ENCODE results near the gene FAM163A. TPM values are rescaled to one million over a fixed set of nuclear protein-coding genes. Genes with fewer than 3 reads are reported as not detected.

FAM163A gene
- total and polyA plus RNA-seq, 7 experiments from 2014 or later: 0.06 to 0.17 (median 0.14) TPM; not detected in 4

DNA sequence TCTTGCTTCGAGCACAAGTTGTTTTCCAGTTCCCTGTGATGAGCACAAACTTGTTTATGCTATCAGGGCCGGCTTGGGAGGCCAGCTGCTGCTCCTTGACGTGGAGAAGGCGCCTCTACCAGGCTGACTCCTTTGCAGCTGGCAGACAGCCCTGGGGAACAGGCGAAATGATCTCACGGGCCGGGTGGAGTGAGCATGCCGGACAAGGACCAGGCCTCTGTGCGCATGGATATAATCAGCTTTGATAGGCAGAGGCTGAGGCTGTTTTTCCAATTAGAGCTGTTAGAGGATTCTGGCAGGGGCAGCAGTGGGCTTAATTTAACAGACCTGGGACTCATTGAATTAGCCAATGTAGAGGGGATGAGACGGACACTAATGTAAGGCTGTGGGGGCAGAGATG is 38.9 kb downstream of the FAM163A start:
- no peaks in the 10 kb centered on the region for H3K36me3 Mint-ChIP-seq
- H3K27me3 Mint-ChIP-seq: peaks cover 0 to 11% (median 0%) of the 10 kb centered on the region in 5 donors
- Histone ChIP-seq H3K27me3 (ENCODE audit: control insufficient read depth in 2 of 2, insufficient read depth in 2 of 2, low read length in 2 of 2) (no peaks in the 10 kb centered on the region), H3K36me3 (ENCODE audit: control insufficient read depth in 2 of 3, insufficient read depth in 3 of 3, low read length in 3 of 3) (no peaks in the 10 kb centered on the region), H3K4me1 (ENCODE audit: control insufficient read depth in 2 of 2, insufficient read depth in 2 of 2, low read length in 2 of 2) (no peaks in the 10 kb centered on the region), H3K9me3 (ENCODE audit: control insufficient read depth in 2 of 3, low read length in 3 of 3) (no peaks in the 10 kb centered on the region), H3K27ac (ENCODE audit: low read depth, low read length) (no peak overlapping the region), H3K4me3 (ENCODE audit: low read length) (no peak overlapping the region)
- POLR2A ChIA-PET: no interaction called here
- no peak overlapping the region for H3K4me3 Mint-ChIP-seq
- no peaks in the 10 kb centered on the region for H3K4me1 Mint-ChIP-seq
- CTCF ChIA-PET: no interaction called here
- ATAC-seq (no peak), DNase-seq (no peak)
- H3K9me3 Mint-ChIP-seq: no peaks in the 10 kb centered on the region
- intact Hi-C loops (cut with micrococcal nuclease): no loop called here
- H3K27ac Mint-ChIP-seq: no peak overlapping the region

GRCh38 chr1:179785031-179785431 is 41.9 kb downstream of the FAM163A start:
- no peaks in the 10 kb centered on the region for H3K9me3 ChIP-seq (ENCODE audit: control insufficient read depth in 2 of 3, low read length in 3 of 3)
- H3K36me3 ChIP-seq (ENCODE audit: control insufficient read depth in 2 of 3, insufficient read depth in 3 of 3, low read length in 3 of 3): no peaks in the 10 kb centered on the region
- intact Hi-C loops (cut with micrococcal nuclease): no loop called here
- peaks cover 0 to 14% (median 2%) of the 10 kb centered on the region in 5 donors for H3K27me3 Mint-ChIP-seq
- POLR2A ChIA-PET: no interaction called here
- H3K4me1 Mint-ChIP-seq: no peaks in the 10 kb centered on the region
- H3K27ac ChIP-seq (ENCODE audit: low read depth, low read length): no peak overlapping the region
- CTCF ChIA-PET: no interaction called here
- ATAC-seq (no peak), DNase-seq (no peak)
- H3K27ac Mint-ChIP-seq: no peak overlapping the region
- H3K36me3 Mint-ChIP-seq: no peaks in the 10 kb centered on the region
- no peaks in the 10 kb centered on the region for H3K27me3 ChIP-seq (ENCODE audit: control insufficient read depth in 2 of 2, insufficient read depth in 2 of 2, low read length in 2 of 2)
- H3K4me1 ChIP-seq (ENCODE audit: control insufficient read depth in 2 of 2, insufficient read depth in 2 of 2, low read length in 2 of 2): no peaks in the 10 kb centered on the region
- H3K9me3 Mint-ChIP-seq: no peaks in the 10 kb centered on the region
- no peak overlapping the region for H3K4me3 Mint-ChIP-seq
- H3K4me3 ChIP-seq (ENCODE audit: low read length): no peak overlapping the region

GRCh38 chr1:179785728-179786127 is 42.6 kb downstream of the FAM163A start:
- H3K27me3 Mint-ChIP-seq: peaks cover 0 to 16% (median 2%) of the 10 kb centered on the region in 5 donors
- ChIA-PET POLR2A (no interaction called here), CTCF (no interaction called here)
- no peaks in the 10 kb centered on the region for H3K27me3 ChIP-seq (ENCODE audit: control insufficient read depth in 2 of 2, insufficient read depth in 2 of 2, low read length in 2 of 2)
- no peaks in the 10 kb centered on the region for H3K36me3 Mint-ChIP-seq
- ATAC-seq: no peak
- H3K9me3 Mint-ChIP-seq: no peaks in the 10 kb centered on the region
- no peaks in the 10 kb centered on the region for H3K4me1 Mint-ChIP-seq
- no peak overlapping the region for H3K4me3 ChIP-seq (ENCODE audit: low read length)
- H3K9me3 ChIP-seq (ENCODE audit: control insufficient read depth in 2 of 3, low read length in 3 of 3): no peaks in the 10 kb centered on the region
- no peak overlapping the region for H3K27ac ChIP-seq (ENCODE audit: low read depth, low read length)
- no peak overlapping the region for H3K4me3 Mint-ChIP-seq
- H3K36me3 ChIP-seq (ENCODE audit: control insufficient read depth in 2 of 3, insufficient read depth in 3 of 3, low read length in 3 of 3): no peaks in the 10 kb centered on the region
- H3K27ac Mint-ChIP-seq: no peak overlapping the region
- H3K4me1 ChIP-seq (ENCODE audit: control insufficient read depth in 2 of 2, insufficient read depth in 2 of 2, low read length in 2 of 2): no peaks in the 10 kb centered on the region
- no peak for DNase-seq
- intact Hi-C loops (cut with micrococcal nuclease): no loop called here

DNA sequence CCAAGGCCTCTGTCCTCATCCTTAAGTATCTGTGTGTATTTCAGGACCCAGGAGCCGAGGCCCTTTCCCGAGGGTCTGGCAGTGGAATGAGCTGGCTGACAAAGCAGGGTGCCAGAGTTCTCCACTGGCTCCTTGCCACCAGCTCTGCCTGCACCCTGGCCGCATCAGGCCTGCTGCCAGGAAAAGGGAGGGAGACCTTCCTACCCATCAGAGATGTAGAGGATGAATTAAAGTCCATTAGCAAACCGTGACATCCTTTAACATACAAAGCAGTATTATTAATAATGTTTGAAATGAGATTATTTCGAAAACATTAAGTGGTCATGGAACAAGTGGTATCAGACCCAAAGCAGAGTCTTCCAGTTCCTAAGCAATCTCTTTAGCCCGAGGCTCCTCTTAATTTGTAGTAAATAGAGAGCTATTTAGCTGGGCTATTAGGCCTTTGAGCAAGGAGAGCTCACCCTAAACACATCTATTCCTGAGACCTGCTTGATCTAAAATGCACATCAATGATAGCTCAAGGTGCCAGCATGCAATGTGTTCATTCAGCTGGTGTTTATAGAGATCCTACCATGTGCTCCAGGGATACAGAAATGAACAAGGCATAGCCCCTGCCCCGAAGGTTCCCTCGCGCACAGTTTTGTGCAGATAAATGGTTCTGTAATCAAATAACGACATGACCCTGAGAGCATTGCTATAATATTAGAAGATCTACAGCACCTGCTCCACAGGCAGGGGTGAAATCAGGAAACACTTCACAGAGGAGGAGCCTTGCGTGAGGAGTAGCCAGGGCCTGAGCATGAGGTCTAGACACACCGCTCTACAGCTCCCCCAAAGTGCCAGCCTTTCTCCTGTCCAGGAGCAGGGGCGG is 44.0 kb downstream of the FAM163A start:
- no peaks in the 10 kb centered on the region for H3K4me1 ChIP-seq (ENCODE audit: control insufficient read depth in 2 of 2, insufficient read depth in 2 of 2, low read length in 2 of 2)
- H3K27ac ChIP-seq (ENCODE audit: low read depth, low read length): no peak overlapping the region
- no peak overlapping the region for H3K4me3 ChIP-seq (ENCODE audit: low read length)
- POLR2A ChIA-PET: no interaction called here
- Mint-ChIP-seq H3K27me3 (peaks cover 0 to 16% (median 2%) of the 10 kb centered on the region in 5 donors), H3K36me3 (no peaks in the 10 kb centered on the region), H3K9me3 (no peaks in the 10 kb centered on the region), H3K4me1 (no peaks in the 10 kb centered on the region), H3K27ac (no peak overlapping the region), H3K4me3 (no peak overlapping the region)
- no peaks in the 10 kb centered on the region for H3K36me3 ChIP-seq (ENCODE audit: control insufficient read depth in 2 of 3, insufficient read depth in 3 of 3, low read length in 3 of 3)
- no peak for DNase-seq
- no peaks in the 10 kb centered on the region for H3K9me3 ChIP-seq (ENCODE audit: control insufficient read depth in 2 of 3, low read length in 3 of 3)
- intact Hi-C loops (cut with micrococcal nuclease): no loop called here
- CTCF ChIA-PET: interaction anchor here (0.6 kb wide), 1 partner anchor 200 kb away, joined by 4 read pairs; no protein-coding TSS in a partner anchor
- no peak for ATAC-seq
- no peaks in the 10 kb centered on the region for H3K27me3 ChIP-seq (ENCODE audit: control insufficient read depth in 2 of 2, insufficient read depth in 2 of 2, low read length in 2 of 2)

DNA sequence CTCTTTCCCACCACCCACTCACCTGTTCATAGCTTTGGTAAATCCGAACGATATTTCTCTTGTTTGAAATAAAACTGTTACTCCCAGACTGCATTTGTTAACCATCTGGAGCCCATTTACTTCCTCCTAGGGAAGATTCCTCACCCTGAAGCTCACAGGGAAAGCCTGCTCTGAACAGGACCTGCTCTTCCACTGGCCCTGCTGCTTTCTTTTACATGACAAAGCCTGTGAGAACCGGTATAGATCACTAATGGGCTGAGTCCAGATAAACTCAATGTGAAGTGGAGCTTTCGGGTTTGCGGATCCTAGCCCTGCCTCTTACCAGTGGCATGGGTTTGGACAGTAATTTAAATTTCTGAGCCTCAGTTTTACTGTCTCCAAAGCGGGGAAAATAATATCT is 45.2 kb downstream of the FAM163A start:
- no peaks in the 10 kb centered on the region for H3K36me3 ChIP-seq (ENCODE audit: control insufficient read depth in 2 of 3, insufficient read depth in 3 of 3, low read length in 3 of 3)
- Mint-ChIP-seq H3K27ac (no peak overlapping the region), H3K36me3 (no peaks in the 10 kb centered on the region), H3K27me3 (peaks cover 0 to 19% (median 2%) of the 10 kb centered on the region in 5 donors), H3K4me3 (no peak overlapping the region), H3K4me1 (no peaks in the 10 kb centered on the region), H3K9me3 (no peaks in the 10 kb centered on the region)
- no peak overlapping the region for H3K4me3 ChIP-seq (ENCODE audit: low read length)
- no peak for DNase-seq
- no peak for ATAC-seq
- intact Hi-C loops (cut with micrococcal nuclease): no loop called here
- H3K4me1 ChIP-seq (ENCODE audit: control insufficient read depth in 2 of 2, insufficient read depth in 2 of 2, low read length in 2 of 2): no peaks in the 10 kb centered on the region
- CTCF ChIA-PET: no interaction called here
- H3K27me3 ChIP-seq (ENCODE audit: control insufficient read depth in 2 of 2, insufficient read depth in 2 of 2, low read length in 2 of 2): no peaks in the 10 kb centered on the region
- POLR2A ChIA-PET: no interaction called here
- H3K9me3 ChIP-seq (ENCODE audit: control insufficient read depth in 2 of 3, low read length in 3 of 3): no peaks in the 10 kb centered on the region
- H3K27ac ChIP-seq (ENCODE audit: low read depth, low read length): no peak overlapping the region

GRCh38 chr1:179793281-179793680 is 50.2 kb downstream of the FAM163A start:
- intact Hi-C loops (cut with micrococcal nuclease): no loop called here
- no peak overlapping the region for H3K4me3 Mint-ChIP-seq
- H3K27me3 ChIP-seq (ENCODE audit: control insufficient read depth in 2 of 2, insufficient read depth in 2 of 2, low read length in 2 of 2): no peaks in the 10 kb centered on the region
- H3K4me3 ChIP-seq (ENCODE audit: low read length): no peak overlapping the region
- ChIA-PET CTCF (no interaction called here), POLR2A (no interaction called here)
- no peaks in the 10 kb centered on the region for H3K9me3 Mint-ChIP-seq
- no peak for DNase-seq
- peaks cover 0 to 16% (median 2%) of the 10 kb centered on the region in 5 donors for H3K27me3 Mint-ChIP-seq
- no peak for ATAC-seq
- no peaks in the 10 kb centered on the region for H3K4me1 ChIP-seq (ENCODE audit: control insufficient read depth in 2 of 2, insufficient read depth in 2 of 2, low read length in 2 of 2)
- peaks cover 0 to 2% (median 0%) of the 10 kb centered on the region in 7 donors for H3K4me1 Mint-ChIP-seq
- no peaks in the 10 kb centered on the region for H3K36me3 Mint-ChIP-seq
- H3K36me3 ChIP-seq (ENCODE audit: control insufficient read depth in 2 of 3, insufficient read depth in 3 of 3, low read length in 3 of 3): no peaks in the 10 kb centered on the region
- H3K27ac Mint-ChIP-seq: no peak overlapping the region
- H3K9me3 ChIP-seq (ENCODE audit: control insufficient read depth in 2 of 3, low read length in 3 of 3): no peaks in the 10 kb centered on the region
- no peak overlapping the region for H3K27ac ChIP-seq (ENCODE audit: low read depth, low read length)

DNA sequence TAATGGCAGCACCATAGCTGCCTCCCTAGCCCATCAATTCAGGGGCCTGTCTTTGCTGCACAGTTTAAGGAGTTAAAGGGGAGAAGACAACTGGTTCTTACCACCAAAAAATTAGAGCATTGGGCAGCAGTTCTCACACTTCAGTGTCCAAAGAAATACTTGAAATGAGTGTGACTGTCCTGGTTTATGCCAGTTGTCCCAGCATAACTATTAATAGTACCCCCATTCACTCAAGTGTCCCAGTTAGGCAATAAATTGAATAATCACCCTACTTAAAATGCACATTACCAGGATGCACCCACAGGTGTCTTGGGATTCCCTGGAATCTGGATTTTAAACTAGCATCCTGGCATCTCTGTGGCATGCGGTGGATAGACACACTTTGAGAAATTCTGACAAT is 51.1 kb downstream of the FAM163A start:
- ChIA-PET POLR2A (no interaction called here), CTCF (interaction anchor here (1.9 kb wide), 1 partner anchor 16 kb away, joined by 5 read pairs; no protein-coding TSS in a partner anchor)
- no peaks in the 10 kb centered on the region for H3K36me3 Mint-ChIP-seq
- no peak overlapping the region for H3K27ac Mint-ChIP-seq
- no peak overlapping the region for H3K4me3 Mint-ChIP-seq
- no peaks in the 10 kb centered on the region for H3K9me3 Mint-ChIP-seq
- ATAC-seq (no peak), DNase-seq (no peak)
- intact Hi-C loops (cut with micrococcal nuclease): no loop called here
- peaks cover 0 to 2% (median 0%) of the 10 kb centered on the region in 7 donors for H3K4me1 Mint-ChIP-seq
- H3K36me3 ChIP-seq (ENCODE audit: control insufficient read depth in 2 of 3, insufficient read depth in 3 of 3, low read length in 3 of 3): no peaks in the 10 kb centered on the region
- H3K4me1 ChIP-seq (ENCODE audit: control insufficient read depth in 2 of 2, insufficient read depth in 2 of 2, low read length in 2 of 2): no peaks in the 10 kb centered on the region
- H3K9me3 ChIP-seq (ENCODE audit: control insufficient read depth in 2 of 3, low read length in 3 of 3): no peaks in the 10 kb centered on the region
- no peak overlapping the region for H3K27ac ChIP-seq (ENCODE audit: low read depth, low read length)
- no peaks in the 10 kb centered on the region for H3K27me3 ChIP-seq (ENCODE audit: control insufficient read depth in 2 of 2, insufficient read depth in 2 of 2, low read length in 2 of 2)
- peaks cover 0 to 14% (median 2%) of the 10 kb centered on the region in 5 donors for H3K27me3 Mint-ChIP-seq
- no peak overlapping the region for H3K4me3 ChIP-seq (ENCODE audit: low read length)

Measured in naive thymus-derived CD4-positive, alpha-beta T cell (primary cell).